GM12878 (cell line): ENCODE data around the gene AOAH. TPM values are rescaled to one million over a fixed set of nuclear protein-coding genes. Genes with fewer than 3 reads are reported as not detected.

ENCODE experiments used
- ATAC-seq: fragments of 200-7000 bp; cut with Tn5 transposase; 3 replicates; pipeline ENCODE4 v1.9.1; 2020; ENCODE audit warnings: mild to moderate bottlenecking, moderate library complexity
- BruUV-seq: library from RNA; stranded (reverse); fragments of 400-500 nt; replicated peaks from 2 replicates; lab custom pipeline; 2021; lab: Mats Ljungman, UMichigan
- CTCF ChIA-PET: fragments of 300-600 bp; sonication (Branson Sonifier 250); formaldehyde crosslinking; extraction: SDS; loops from one replicate; lab custom pipeline; 2021; ENCODE audit warnings: inconsistent platforms; lab: Yijun Ruan, JAX
- POLR2A ChIA-PET: fragments of 350-600 bp; formaldehyde crosslinking; extraction: SDS; loops from one replicate; lab custom pipeline; 2021; ENCODE audit warnings: inconsistent platforms; lab: Charles Lee
- RAD21 ChIA-PET: fragments of 300-600 bp; sonication (Branson Sonifier 250); formaldehyde crosslinking; loops from one replicate; lab custom pipeline; 2023; ENCODE audit warnings: antibody characterized with exemption; ENCODE audit not compliant: unreplicated experiment; lab: Charles Lee
- SMC1A ChIA-PET: fragments of 300-600 bp; sonication (Branson Sonifier 250); formaldehyde crosslinking; loops from one replicate; lab custom pipeline; 2023; ENCODE audit not compliant: unreplicated experiment, uncharacterized antibody; lab: Charles Lee
- DNase-seq: peaks from one replicate; pipeline ENCODE4 v3.0.0-alpha.2; 2011; ENCODE audit warnings: low read depth, low spot score
- FAIRE-seq: peaks from 3 replicates; lab custom pipeline; 2011; peaks lifted over from hg19 to GRCh38; lab: Jason Lieb, UNC
- H2AFZ ChIP-seq: 2 replicates; pipeline ENCODE4 v1.6.0; 2011; ENCODE audit warnings: low read depth, low read length, control low read depth; ENCODE audit not compliant: control insufficient read depth
- H3K27ac ChIP-seq: 2 replicates; pipeline ENCODE4 v1.5.1; 2011; ENCODE audit warnings: control low read depth; ENCODE audit not compliant: control insufficient read depth, insufficient read depth
- H3K27me3 ChIP-seq, 2 experiments: replicated peaks in 1 of 2; 2 replicates each; pipeline versions ENCODE4 v1.6.0 to v1.6.1; 2011; ENCODE audit warnings: low read length in 1 of 2; ENCODE audit not compliant: control insufficient read depth in 2 of 2, insufficient read depth in 2 of 2
- H3K36me3 ChIP-seq, 2 experiments: 2 replicates each; pipeline ENCODE4 v1.5.1; 2011; ENCODE audit warnings: low read length in 1 of 2; ENCODE audit not compliant: control insufficient read depth in 2 of 2, insufficient read depth in 2 of 2
- H3K4me1 ChIP-seq: 2 replicates; pipeline ENCODE4 v1.6.1; 2011; ENCODE audit warnings: mild to moderate bottlenecking, low read length, moderate library complexity, mixed read lengths; ENCODE audit not compliant: control insufficient read depth, insufficient read depth
- H3K4me2 ChIP-seq: 2 replicates; pipeline ENCODE4 v1.6.0; 2011; ENCODE audit warnings: control low read depth; ENCODE audit not compliant: control insufficient read depth, insufficient read depth
- H3K4me3 ChIP-seq: fragments of 200-600 bp; sonication (generic); 2 replicates; pipeline ENCODE4 v1.5.1; 2016
- H3K79me2 ChIP-seq: 2 replicates; pipeline ENCODE4 v1.6.0; 2011; ENCODE audit warnings: low read length; ENCODE audit not compliant: control insufficient read depth, insufficient read depth
- H3K9ac ChIP-seq: 2 replicates; pipeline ENCODE4 v1.8.0; 2011; ENCODE audit warnings: low read length, control low read depth, mixed read lengths; ENCODE audit not compliant: control insufficient read depth, insufficient read depth
- H3K9me3 ChIP-seq: replicated peaks from 3 replicates; pipeline ENCODE4 v1.5.1; 2011; ENCODE audit warnings: mild to moderate bottlenecking, low read length; ENCODE audit not compliant: control insufficient read depth, insufficient read depth
- H4K20me1 ChIP-seq: 2 replicates; pipeline ENCODE4 v1.6.0; 2011; ENCODE audit not compliant: control insufficient read depth, insufficient read depth
- BMI1 ChIP-seq: fragments of 450-650 bp; IDR thresholded peaks from 2 replicates; pipeline ENCODE4 v1.6.1; 2016; ENCODE audit warnings: mild to moderate bottlenecking, moderate library complexity, borderline replicate concordance
- ETV6 ChIP-seq, 2 experiments: fragments of 450-650 bp in 1 of 2; IDR thresholded peaks in 1 of 2; conservative IDR thresholded peaks in 1 of 2; 2 replicates each; pipeline ENCODE4 v1.6.1; 2014; ENCODE audit warnings: antibody characterized with exemption in 1 of 2, borderline replicate concordance in 1 of 2, low read depth in 1 of 2, mild to moderate bottlenecking in 1 of 2, moderate library complexity in 1 of 2
- EZH2 ChIP-seq: IDR thresholded peaks from 2 replicates; pipeline ENCODE4 v1.6.1; 2012; ENCODE audit warnings: low read depth, mild to moderate bottlenecking, control low read depth, inconsistent platforms, low read length, borderline replicate concordance; ENCODE audit not compliant: control insufficient read depth
- IKZF2 ChIP-seq, 2 experiments: fragments of 450-650 bp; IDR thresholded peaks; 2 replicates each; pipeline ENCODE4 v1.6.1; 2017; ENCODE audit warnings: mild to moderate bottlenecking in 2 of 2, moderate library complexity in 2 of 2
- NRF1 ChIP-seq: conservative IDR thresholded peaks from 2 replicates; pipeline ENCODE4 v1.6.1; 2011; ENCODE audit warnings: mild to moderate bottlenecking, low read depth, low read length, improper control_type of control experiment
- POLR2A ChIP-seq: IDR thresholded peaks from 2 replicates; pipeline ENCODE4 v1.6.1; 2011; ENCODE audit warnings: low read depth, mild to moderate bottlenecking, low read length
- POU2F2 ChIP-seq: IDR thresholded peaks from 3 replicates; pipeline ENCODE4 v1.6.1; 2011; ENCODE audit warnings: low read depth, mild to moderate bottlenecking, low read length, borderline replicate concordance
- SMC3 ChIP-seq: IDR thresholded peaks from 2 replicates; pipeline ENCODE4 v1.6.1; 2011; ENCODE audit warnings: low read length, improper control_type of control experiment, borderline replicate concordance
- SPI1 ChIP-seq: IDR thresholded peaks from 2 replicates; pipeline ENCODE4 v1.6.1; 2011; ENCODE audit warnings: low read depth, mild to moderate bottlenecking, low read length, moderate library complexity, borderline replicate concordance; ENCODE audit not compliant: insufficient read depth
- TCF12 ChIP-seq: IDR thresholded peaks from 2 replicates; pipeline ENCODE4 v1.6.1; 2011; ENCODE audit warnings: low read depth, mild to moderate bottlenecking, low read length
- ZNF207 ChIP-seq: fragments of 450-650 bp; IDR thresholded peaks from 2 replicates; pipeline ENCODE4 v1.6.1; 2014; ENCODE audit warnings: antibody characterized with exemption, mild to moderate bottlenecking, borderline replicate concordance
- ZNF217 ChIP-seq: fragments of 450-650 bp; IDR thresholded peaks from 2 replicates; pipeline ENCODE4 v1.6.1; 2017; ENCODE audit warnings: antibody characterized with exemption, mild to moderate bottlenecking
- ZZZ3 ChIP-seq: IDR thresholded peaks from 2 replicates; pipeline ENCODE4 v1.6.1; 2011; ENCODE audit warnings: low read depth; ENCODE audit not compliant: control insufficient read depth, insufficient read length
- WGBS: methylation state at CpG from one replicate; pipeline ENCODE4 v1.1.6; 2016; ENCODE audit warnings: low lambda C conversion rate; ENCODE audit not compliant: insufficient replicate concordance, insufficient coverage; ENCODE audit errors: missing lambda C conversion rate; 5-methylcytosine and 5-hydroxymethylcytosine counted together
- in situ Hi-C: fragments of 300-500 bp; cut with MboI; formaldehyde crosslinking; loops from 9 replicates; pipeline ENCODE4 v1.14.3; 2018; ENCODE audit warnings: mixed read lengths
- intact Hi-C: fragments of 100-400 bp; cut with micrococcal nuclease; formaldehyde crosslinking; loops from one replicate; pipeline ENCODE4 v1.14.2; 2022; ENCODE audit not compliant: unreplicated experiment
- polyA plus RNA-seq, 11 experiments: library from polyadenylated mRNA; depleted of rRNA in 4 of 11; unstranded in 6 of 11; stranded (reverse) in 5 of 11; fragments of >200 nt; fragmentation: Nextera tagmentation in 4 of 11; fragmentation: Illumina TruSeq in 1 of 11; extraction: Ambion mirVana in 4 of 11; extraction: Trizol in 1 of 11; gene quantifications; 1 replicate in 1 of 11; 2 replicates in 10 of 11; pipeline versions ENCODE4 v1.2.1 to v1.2.3, GENCODE V29; 2011 to 2016; ENCODE audit warnings: inconsistent platforms in 2 of 11, missing spikeins in 2 of 11, low read depth in 1 of 11
- total RNA-seq, 4 experiments: library from RNA; depleted of rRNA in 3 of 4; stranded (reverse); fragments of >200 nt in 3 of 4; fragmentation: Illumina TruSeq in 1 of 4; extraction: Trizol in 1 of 4; gene quantifications; 2 replicates each; pipeline versions ENCODE4 v1.2.1 to v1.2.3, GENCODE V29; 2013 to 2021
- TF ChIP-seq, protein P1 (sequence below): IDR thresholded peaks from 2 replicates; pipeline ENCODE4 v1.6.1; 2012; ENCODE audit warnings: low read depth, low read length, improper control_type of control experiment
- TF ChIP-seq, protein P2 (sequence below): IDR thresholded peaks from 2 replicates; pipeline ENCODE4 v1.6.1; 2011; ENCODE audit warnings: low read depth, low read length, improper control_type of control experiment, borderline replicate concordance
- TF ChIP-seq, protein P3 (sequence below): fragments of 450-650 bp; IDR thresholded peaks from 2 replicates; pipeline ENCODE4 v1.6.1; 2017; ENCODE audit warnings: mild to moderate bottlenecking

Gene AOAH
- total and polyA plus RNA-seq, 10 of the 15 experiments (the other 5 are each of a cell fraction or from before 2014, with no cell fraction given) = 0.32 to 2.8 (median 1.4) TPM

DNA sequence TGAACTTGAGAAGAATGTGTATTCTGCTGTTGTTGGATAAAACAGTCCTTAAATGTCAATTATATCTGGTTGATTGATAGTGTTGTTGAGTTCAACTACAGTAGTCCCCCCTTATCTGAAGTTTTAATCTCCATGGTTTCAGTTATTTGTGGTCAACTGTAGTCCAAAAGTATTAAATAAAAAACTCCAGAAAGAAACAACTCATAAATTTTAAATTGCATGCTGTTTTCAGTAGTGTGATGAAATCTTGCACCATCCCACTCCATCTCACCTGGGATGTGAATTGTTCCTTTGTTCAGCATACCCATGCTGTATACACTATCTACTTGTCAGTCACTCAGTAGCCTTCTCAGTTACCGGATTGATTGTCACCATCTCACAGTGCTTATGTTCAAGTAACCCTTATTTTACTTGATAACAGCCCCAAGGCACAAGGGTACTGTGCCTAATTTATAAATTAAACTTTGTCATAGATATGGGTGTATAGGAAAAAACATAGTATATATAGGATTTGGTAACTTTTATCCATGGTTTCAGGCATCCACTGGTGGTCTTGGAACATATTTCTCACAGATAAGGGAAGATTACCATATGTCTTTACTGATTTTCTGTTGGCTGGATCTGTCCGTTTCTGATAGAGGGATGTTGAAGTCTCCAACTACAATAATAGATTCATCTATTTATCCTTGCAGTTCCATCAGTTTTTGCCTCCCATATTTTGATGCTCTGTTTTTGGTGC is 57.1 kb downstream of the AOAH start:
- RAD21 ChIA-PET = no interaction called here
- intact Hi-C loops = no loop called here

More for the DNA sequence above, 57.1 kb downstream of the AOAH start:
- 19% methylated on average over 2 of the region's 2 CpGs for WGBS
- Histone ChIP-seq H3K9me3 (no peaks in the 10 kb centered on the region), H3K79me2 (no peaks in the 10 kb centered on the region), H3K27ac (no peak overlapping the region), H3K4me3 (no peak overlapping the region), H4K20me1 (no peaks in the 10 kb centered on the region), H3K36me3 (no peaks in the 10 kb centered on the region), H3K9ac (no peak overlapping the region), H3K4me2 (no peak overlapping the region), H2AFZ (no peak overlapping the region), H3K4me1 (no peaks in the 10 kb centered on the region), H3K27me3 (0 out of 4 replicates have a peak, but pooled peaks cover 0 to 2% of the 10 kb centered on the region in 2 experiments)
- TF ChIP-seq POU2F2 (no peak), POLR2A (no peak), EZH2 (no peak), IKZF2 (IDR thresholded peaks at IDR 0.05) (no peak), ZNF207 (no peak), SMC3 (no peak), SPI1 (no peak), ETV6 (conservative IDR thresholded peaks at IDR 0.05 in 1 of 2, IDR thresholded peaks at IDR 0.05 in 1 of 2; ENCODE audit: borderline replicate concordance in 1 of 2, low read depth in 1 of 2) (no peak), TCF12 (no peak), ZZZ3 (no peak), ZNF217 (no peak), NRF1 (no peak), BMI1 (no peak)
- TF ChIP-seq, protein P1, sequence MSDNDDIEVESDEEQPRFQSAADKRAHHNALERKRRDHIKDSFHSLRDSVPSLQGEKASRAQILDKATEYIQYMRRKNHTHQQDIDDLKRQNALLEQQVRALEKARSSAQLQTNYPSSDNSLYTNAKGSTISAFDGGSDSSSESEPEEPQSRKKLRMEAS = no peak
- TF ChIP-seq, protein P2, sequence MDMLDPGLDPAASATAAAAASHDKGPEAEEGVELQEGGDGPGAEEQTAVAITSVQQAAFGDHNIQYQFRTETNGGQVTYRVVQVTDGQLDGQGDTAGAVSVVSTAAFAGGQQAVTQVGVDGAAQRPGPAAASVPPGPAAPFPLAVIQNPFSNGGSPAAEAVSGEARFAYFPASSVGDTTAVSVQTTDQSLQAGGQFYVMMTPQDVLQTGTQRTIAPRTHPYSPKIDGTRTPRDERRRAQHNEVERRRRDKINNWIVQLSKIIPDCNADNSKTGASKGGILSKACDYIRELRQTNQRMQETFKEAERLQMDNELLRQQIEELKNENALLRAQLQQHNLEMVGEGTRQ = no peak
- TF ChIP-seq, protein P3, sequence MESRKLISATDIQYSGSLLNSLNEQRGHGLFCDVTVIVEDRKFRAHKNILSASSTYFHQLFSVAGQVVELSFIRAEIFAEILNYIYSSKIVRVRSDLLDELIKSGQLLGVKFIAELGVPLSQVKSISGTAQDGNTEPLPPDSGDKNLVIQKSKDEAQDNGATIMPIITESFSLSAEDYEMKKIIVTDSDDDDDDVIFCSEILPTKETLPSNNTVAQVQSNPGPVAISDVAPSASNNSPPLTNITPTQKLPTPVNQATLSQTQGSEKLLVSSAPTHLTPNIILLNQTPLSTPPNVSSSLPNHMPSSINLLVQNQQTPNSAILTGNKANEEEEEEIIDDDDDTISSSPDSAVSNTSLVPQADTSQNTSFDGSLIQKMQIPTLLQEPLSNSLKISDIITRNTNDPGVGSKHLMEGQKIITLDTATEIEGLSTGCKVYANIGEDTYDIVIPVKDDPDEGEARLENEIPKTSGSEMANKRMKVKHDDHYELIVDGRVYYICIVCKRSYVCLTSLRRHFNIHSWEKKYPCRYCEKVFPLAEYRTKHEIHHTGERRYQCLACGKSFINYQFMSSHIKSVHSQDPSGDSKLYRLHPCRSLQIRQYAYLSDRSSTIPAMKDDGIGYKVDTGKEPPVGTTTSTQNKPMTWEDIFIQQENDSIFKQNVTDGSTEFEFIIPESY = no peak
- no peak for ATAC-seq
- DNase-seq = no peak
- BruUV-seq = no TSS peak
- FAIRE-seq = no peak
- in situ Hi-C loops = no loop called here
- POLR2A ChIA-PET = no interaction called here
- SMC1A ChIA-PET = interaction anchor here (1.2 to 4.2 kb wide), 2 partner anchors 13 to 177 kb away, joined by 4 to 21 read pairs; no protein-coding TSS in a partner anchor
- CTCF ChIA-PET = interaction anchor here (1.0 to 1.2 kb wide), 2 partner anchors 119 to 180 kb away, joined by 4 to 5 read pairs; no protein-coding TSS in a partner anchor
